ENCODE measurements around the gene SWT1.

Gene SWT1

GRCh38 chr1:185139246-185139645 is 17.7 kb upstream of the SWT1 start:
- no peak overlapping the region for H2BK5ac ChIP-seq (ENCODE audit: low read depth, low read length, poor library complexity, severe bottlenecking)
- H3K18ac ChIP-seq (ENCODE audit: low read depth in 1 of 2, low read length in 2 of 2): no peak overlapping the region
- H3K4me1 ChIP-seq (ENCODE audit: control insufficient read depth, insufficient read depth, low read depth, low read length): no peaks in the 10 kb centered on the region
- no peak overlapping the region for H3K14ac ChIP-seq (ENCODE audit: low read length in 2 of 2)
- H3K9me3 ChIP-seq (ENCODE audit: control insufficient read depth, low read length): peaks cover 9% of the 10 kb centered on the region
- peaks cover 10 to 83% of the 10 kb centered on the region in 2 experiments for H3K36me3 ChIP-seq (ENCODE audit: control insufficient read depth in 1 of 2, insufficient read depth in 2 of 2, low read depth in 1 of 2, low read length in 2 of 2)
- H4K8ac ChIP-seq (ENCODE audit: low read length): no peak overlapping the region
- no peak overlapping the region for H3K4me2 ChIP-seq (ENCODE audit: low read length, poor library complexity, severe bottlenecking)
- WGBS: 100% methylated on average over 4 of the region's 4 CpGs
- no peak overlapping the region for H3K23ac ChIP-seq (ENCODE audit: low read length in 2 of 2)
- no peak overlapping the region for H4K91ac ChIP-seq (ENCODE audit: low read length)
- H3K9ac ChIP-seq (ENCODE audit: low read length): no peak overlapping the region
- H3K27ac ChIP-seq (ENCODE audit: low read length, poor library complexity, severe bottlenecking): no peak overlapping the region
- no peak overlapping the region for H2BK120ac ChIP-seq (ENCODE audit: low read depth, low read length)
- no peaks in the 10 kb centered on the region for H3K27me3 ChIP-seq (ENCODE audit: control insufficient read depth in 1 of 2, insufficient read depth in 1 of 2, low read length in 2 of 2)
- H2BK15ac ChIP-seq (ENCODE audit: low read depth, poor library complexity, severe bottlenecking): no peak overlapping the region
- no peaks in the 10 kb centered on the region for H3K79me1 ChIP-seq (replicated peaks; ENCODE audit: low read length, poor library complexity, severe bottlenecking)
- no peak for DNase-seq
- H3K4me3 ChIP-seq (ENCODE audit: insufficient read depth in 1 of 2, low read depth in 1 of 2, low read length in 2 of 2): no peak overlapping the region
- H2BK12ac ChIP-seq (ENCODE audit: low read length in 2 of 2): no peak overlapping the region
- no peak overlapping the region for H3K4ac ChIP-seq (ENCODE audit: low read depth in 1 of 2, low read length in 2 of 2)
- no peak overlapping the region for H2AFZ ChIP-seq (ENCODE audit: low read depth, low read length)
- no peak overlapping the region for H2AK5ac ChIP-seq (ENCODE audit: low read length, severe bottlenecking)

- Histone ChIP-seq H3K27me3 (ENCODE audit: control insufficient read depth in 1 of 2, insufficient read depth in 1 of 2, low read length in 2 of 2) (no peaks in the 10 kb centered on the region), H3K18ac (ENCODE audit: low read depth in 1 of 2, low read length in 2 of 2) (no peak overlapping the region), H4K91ac (ENCODE audit: low read length) (no peak overlapping the region), H2AK5ac (ENCODE audit: low read length, severe bottlenecking) (no peak overlapping the region), H3K14ac (ENCODE audit: low read length in 2 of 2) (no peak overlapping the region), H3K4me3 (ENCODE audit: insufficient read depth in 1 of 2, low read depth in 1 of 2, low read length in 2 of 2) (no peak overlapping the region), H3K9me3 (ENCODE audit: control insufficient read depth, low read length) (no peaks in the 10 kb centered on the region), H3K79me1 (replicated peaks; ENCODE audit: low read length, poor library complexity, severe bottlenecking) (no peaks in the 10 kb centered on the region), H2BK120ac (ENCODE audit: low read depth, low read length) (no peak overlapping the region), H2AFZ (ENCODE audit: low read depth, low read length) (no peak overlapping the region), H2BK15ac (ENCODE audit: low read depth, poor library complexity, severe bottlenecking) (no peak overlapping the region), H4K8ac (ENCODE audit: low read length) (no peak overlapping the region), H3K27ac (ENCODE audit: low read length, poor library complexity, severe bottlenecking) (no peak overlapping the region), H3K36me3 (ENCODE audit: control insufficient read depth in 1 of 2, insufficient read depth in 2 of 2, low read depth in 1 of 2, low read length in 2 of 2) (peaks cover 2 to 84% of the 10 kb centered on the region in 2 experiments), H2BK5ac (ENCODE audit: low read depth, low read length, poor library complexity, severe bottlenecking) (no peak overlapping the region), H2BK12ac (ENCODE audit: low read length in 2 of 2) (no peak overlapping the region), H3K9ac (ENCODE audit: low read length) (no peak overlapping the region), H3K23ac (ENCODE audit: low read length in 2 of 2) (no peak overlapping the region), H3K4me1 (ENCODE audit: control insufficient read depth, insufficient read depth, low read depth, low read length) (no peaks in the 10 kb centered on the region), H3K4ac (ENCODE audit: low read depth in 1 of 2, low read length in 2 of 2) (no peak overlapping the region), H3K4me2 (ENCODE audit: low read length, poor library complexity, severe bottlenecking) (no peak overlapping the region)
- no peak for DNase-seq
These were observed 12.7 kb upstream of the SWT1 start for GRCh38 chr1:185144233-185144632.

GRCh38 chr1:185151215-185151614 is 5.8 kb upstream of the SWT1 start:
- Histone ChIP-seq H3K18ac (ENCODE audit: low read depth in 1 of 2, low read length in 2 of 2) (no peak overlapping the region), H3K4me1 (ENCODE audit: control insufficient read depth, insufficient read depth, low read depth, low read length) (peaks cover 1% of the 10 kb centered on the region)

GRCh38 chr1:185152187-185152767 is 4.7 kb upstream of the SWT1 start:
- Histone ChIP-seq H3K27me3 (ENCODE audit: control insufficient read depth in 1 of 2, insufficient read depth in 1 of 2, low read length in 2 of 2) (no peaks in the 10 kb centered on the region), H3K18ac (ENCODE audit: low read depth in 1 of 2, low read length in 2 of 2) (no peak overlapping the region), H3K27ac (ENCODE audit: low read length, poor library complexity, severe bottlenecking) (no peak overlapping the region), H2BK15ac (ENCODE audit: low read depth, poor library complexity, severe bottlenecking) (no peak overlapping the region), H2AFZ (ENCODE audit: low read depth, low read length) (no peak overlapping the region), H2BK5ac (ENCODE audit: low read depth, low read length, poor library complexity, severe bottlenecking) (no peak overlapping the region), H2BK120ac (ENCODE audit: low read depth, low read length) (no peak overlapping the region), H4K91ac (ENCODE audit: low read length) (no peak overlapping the region), H3K4me3 (ENCODE audit: insufficient read depth in 1 of 2, low read depth in 1 of 2, low read length in 2 of 2) (no peak overlapping the region), H2BK12ac (ENCODE audit: low read length in 2 of 2) (no peak overlapping the region), H3K9me3 (ENCODE audit: control insufficient read depth, low read length) (no peaks in the 10 kb centered on the region), H3K4ac (ENCODE audit: low read depth in 1 of 2, low read length in 2 of 2) (no peak overlapping the region), H3K14ac (ENCODE audit: low read length in 2 of 2) (no peak overlapping the region), H3K36me3 (ENCODE audit: control insufficient read depth in 1 of 2, insufficient read depth in 2 of 2, low read depth in 1 of 2, low read length in 2 of 2) (peaks cover 3 to 43% of the 10 kb centered on the region in 2 experiments), H3K4me1 (ENCODE audit: control insufficient read depth, insufficient read depth, low read depth, low read length) (peaks cover 1% of the 10 kb centered on the region), H3K23ac (ENCODE audit: low read length in 2 of 2) (no peak overlapping the region), H3K4me2 (ENCODE audit: low read length, poor library complexity, severe bottlenecking) (no peak overlapping the region), H3K79me1 (replicated peaks; ENCODE audit: low read length, poor library complexity, severe bottlenecking) (peaks cover 7% of the 10 kb centered on the region), H3K9ac (ENCODE audit: low read length) (no peak overlapping the region), H4K8ac (ENCODE audit: low read length) (no peak overlapping the region), H2AK5ac (ENCODE audit: low read length, severe bottlenecking) (no peak overlapping the region)
- DNase-seq: no peak
- WGBS: 86% methylated on average over 2 of the region's 3 CpGs

More at GRCh38 chr1:185151215-185151614, 5.8 kb upstream of the SWT1 start:
- Histone ChIP-seq H3K9ac (ENCODE audit: low read length) (no peak overlapping the region), H3K27ac (ENCODE audit: low read length, poor library complexity, severe bottlenecking) (no peak overlapping the region), H3K4ac (ENCODE audit: low read depth in 1 of 2, low read length in 2 of 2) (no peak overlapping the region), H2BK12ac (ENCODE audit: low read length in 2 of 2) (no peak overlapping the region), H2BK120ac (ENCODE audit: low read depth, low read length) (no peak overlapping the region), H3K4me2 (ENCODE audit: low read length, poor library complexity, severe bottlenecking) (no peak overlapping the region), H3K27me3 (ENCODE audit: control insufficient read depth in 1 of 2, insufficient read depth in 1 of 2, low read length in 2 of 2) (no peaks in the 10 kb centered on the region), H3K23ac (ENCODE audit: low read length in 2 of 2) (no peak overlapping the region), H3K9me3 (ENCODE audit: control insufficient read depth, low read length) (no peaks in the 10 kb centered on the region), H3K36me3 (ENCODE audit: control insufficient read depth in 1 of 2, insufficient read depth in 2 of 2, low read depth in 1 of 2, low read length in 2 of 2) (peaks cover 3 to 53% of the 10 kb centered on the region in 2 experiments), H3K79me1 (replicated peaks; ENCODE audit: low read length, poor library complexity, severe bottlenecking) (peaks cover 7% of the 10 kb centered on the region), H4K91ac (ENCODE audit: low read length) (no peak overlapping the region), H4K8ac (ENCODE audit: low read length) (no peak overlapping the region), H2BK5ac (ENCODE audit: low read depth, low read length, poor library complexity, severe bottlenecking) (no peak overlapping the region), H2BK15ac (ENCODE audit: low read depth, poor library complexity, severe bottlenecking) (no peak overlapping the region), H3K4me3 (ENCODE audit: insufficient read depth in 1 of 2, low read depth in 1 of 2, low read length in 2 of 2) (no peak overlapping the region), H2AFZ (ENCODE audit: low read depth, low read length) (no peak overlapping the region), H2AK5ac (ENCODE audit: low read length, severe bottlenecking) (no peak overlapping the region), H3K14ac (ENCODE audit: low read length in 2 of 2) (no peak overlapping the region)
- WGBS: 98% methylated on average over 3 of the region's 5 CpGs
- no peak for DNase-seq
